Measurements from ENCODE around the gene CCT2.
"Not testable (repeated sequence)": the region's sequence is repeated elsewhere in the genome, so short reads cannot be mapped to it uniquely, and the experiment has no call there.

CCT2 gene

DNA sequence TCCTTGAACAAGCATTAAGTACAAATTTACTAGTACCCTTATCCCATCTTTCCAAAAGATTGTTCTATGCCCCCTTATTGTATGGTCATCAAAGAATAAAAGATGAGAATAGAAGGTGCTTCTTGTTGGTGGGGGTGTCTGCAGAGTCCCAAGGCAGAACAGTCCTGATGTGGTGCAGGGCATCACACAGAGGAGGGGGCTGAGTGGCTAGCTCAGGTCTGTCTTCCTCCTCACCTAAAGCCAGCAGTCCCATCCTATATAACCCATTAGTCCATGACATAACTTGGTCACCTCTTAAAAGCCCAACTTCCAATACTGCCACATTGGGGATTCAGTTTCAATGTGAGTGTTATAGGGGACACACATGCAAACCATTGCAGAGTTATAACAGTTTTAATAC is 15.5 kb downstream of the CCT2 start:
- TF ChIP-seq CTCF (IDR thresholded peaks at IDR 0.05; ENCODE audit: low read depth, low read length) (no peak), MAX (IDR thresholded peaks at IDR 0.05; ENCODE audit: low read depth, low read length) (no peak), POLR2A (IDR thresholded peaks at IDR 0.05; ENCODE audit: extremely low read depth, insufficient read length) (no peak), MYC (IDR thresholded peaks at IDR 0.05; ENCODE audit: low read depth, low read length) (no peak)
- DNase-seq (ENCODE audit: low read depth) = no peak
- H3K4me3 ChIP-seq (ENCODE audit: low read depth, low read length) = no peak overlapping the region

DNA sequence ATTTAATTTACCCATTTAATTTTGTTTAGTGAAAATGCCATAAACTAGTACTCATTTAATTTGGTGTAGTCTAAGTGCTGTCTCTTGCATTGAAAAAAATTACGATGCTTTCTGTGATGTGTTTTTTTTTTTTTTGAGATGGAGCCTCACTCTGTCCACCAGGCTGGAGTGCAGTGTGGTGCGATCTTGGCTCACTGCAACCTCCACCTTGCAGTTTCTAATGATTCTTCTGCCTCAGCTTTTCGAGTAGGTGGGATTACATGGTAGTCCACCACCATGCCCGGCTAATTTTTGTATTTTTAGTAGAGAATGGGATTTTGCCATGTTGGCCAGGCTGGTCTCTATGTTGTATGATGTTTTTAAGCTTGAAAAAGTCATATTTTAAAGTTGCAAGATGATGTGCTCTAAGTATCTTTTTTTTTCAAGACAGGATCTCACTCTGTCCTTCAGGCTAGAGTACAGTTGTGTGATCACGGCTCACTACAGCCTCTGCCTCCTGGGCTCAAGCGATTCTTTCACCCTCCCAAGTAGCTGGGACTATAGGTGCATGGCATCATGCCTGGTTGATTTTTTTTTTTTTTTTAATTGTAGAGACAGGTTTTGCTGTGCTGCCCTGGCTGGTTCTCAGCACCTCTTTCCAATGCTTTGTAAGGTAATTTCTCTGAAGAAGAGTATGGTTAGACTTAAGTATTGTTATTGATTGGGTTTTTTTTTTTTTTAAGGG is 16.9 kb downstream of the CCT2 start:
- no peak for DNase-seq (ENCODE audit: low read depth)
- TF ChIP-seq POLR2A (IDR thresholded peaks at IDR 0.05; ENCODE audit: extremely low read depth, insufficient read length) = no peak
- H3K4me3 ChIP-seq (ENCODE audit: low read depth, low read length) = no peak overlapping the region

GRCh38 chr12:69602954-69603353 is 17.7 kb downstream of the CCT2 start:
- DNase-seq (ENCODE audit: low read depth) = no peak
- H3K4me3 ChIP-seq (ENCODE audit: low read depth, low read length) = no peak overlapping the region
- TF ChIP-seq POLR2A (IDR thresholded peaks at IDR 0.05; ENCODE audit: extremely low read depth, insufficient read length) (no peak), CTCF (IDR thresholded peaks at IDR 0.05; ENCODE audit: low read depth, low read length) (peak; percentile 3), MYC (IDR thresholded peaks at IDR 0.05; ENCODE audit: low read depth, low read length) (no peak), MAX (IDR thresholded peaks at IDR 0.05; ENCODE audit: low read depth, low read length) (no peak)

DNA sequence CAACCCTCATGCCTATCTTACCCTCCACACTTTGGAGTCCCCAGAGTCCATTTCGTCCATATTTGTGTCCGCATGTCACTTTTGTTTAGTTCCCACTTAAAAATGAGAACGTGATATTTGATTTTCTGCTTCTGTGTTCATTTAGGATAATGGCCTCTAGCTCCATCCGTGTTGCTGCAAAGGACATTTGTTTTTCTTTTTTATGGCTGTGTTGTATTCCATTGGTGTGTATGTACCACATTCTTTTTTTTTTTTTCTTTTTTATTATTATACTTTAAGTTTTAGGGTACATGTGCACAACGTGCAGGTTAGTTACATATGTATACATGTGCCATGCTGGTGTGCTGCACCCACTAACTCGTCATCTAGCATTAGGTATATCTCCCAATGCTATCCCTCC is 18.3 kb downstream of the CCT2 start:
- H3K4me3 ChIP-seq (ENCODE audit: low read depth, low read length); DNase-seq (ENCODE audit: low read depth): not testable (repeated sequence)

DNA sequence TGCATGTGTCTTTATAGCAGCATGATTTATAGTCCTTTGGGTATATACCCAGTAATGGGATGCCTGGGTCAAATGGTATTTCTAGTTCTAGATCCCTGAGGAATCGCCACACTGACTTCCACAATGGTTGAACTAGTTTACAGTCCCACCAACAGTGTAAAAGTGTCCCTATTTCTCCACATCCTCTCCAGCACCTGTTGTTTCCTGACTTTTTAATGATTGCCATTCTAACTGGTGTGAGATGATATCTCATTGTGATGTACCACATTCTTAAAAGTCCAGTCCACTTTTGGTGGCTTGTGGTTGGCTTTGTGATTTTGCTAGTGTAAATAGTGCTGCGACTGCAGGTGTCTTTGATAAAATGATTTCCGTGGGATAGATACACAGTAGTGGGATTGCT is 19.0 kb downstream of the CCT2 start:
- DNase-seq (ENCODE audit: low read depth); H3K4me3 ChIP-seq (ENCODE audit: low read depth, low read length): not testable (repeated sequence)

DNA sequence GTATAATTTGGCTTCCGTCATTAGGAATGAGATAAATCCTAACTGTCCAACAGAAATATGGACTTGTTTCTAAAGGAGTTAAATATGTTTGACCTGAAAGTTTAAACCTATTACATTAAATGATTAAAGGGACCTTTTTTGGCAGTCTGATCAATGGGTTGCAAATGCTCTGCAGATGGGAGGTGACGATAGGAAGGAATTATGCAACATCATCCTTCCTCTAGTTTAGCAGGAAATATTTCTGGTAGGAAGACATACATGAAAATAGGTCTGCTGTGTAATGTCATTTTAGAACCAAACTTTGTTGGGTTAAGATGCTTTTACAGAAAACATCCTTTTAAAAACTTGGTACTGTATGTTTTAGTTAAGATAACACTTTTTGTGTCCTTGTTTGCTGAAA is 22.9 kb downstream of the CCT2 start:
- H3K4me3 ChIP-seq (ENCODE audit: low read depth, low read length) = no peak overlapping the region
- no peak for DNase-seq (ENCODE audit: low read depth)
- no peak for TF ChIP-seq POLR2A (IDR thresholded peaks at IDR 0.05; ENCODE audit: extremely low read depth, insufficient read length)
- TF ChIP-seq MAX (IDR thresholded peaks at IDR 0.05; ENCODE audit: low read depth, low read length) = no peak
- TF ChIP-seq CTCF (IDR thresholded peaks at IDR 0.05; ENCODE audit: low read depth, low read length) = no peak
- TF ChIP-seq MYC (IDR thresholded peaks at IDR 0.05; ENCODE audit: low read depth, low read length) = no peak

GRCh38 chr12:69610126-69610525 is 24.9 kb downstream of the CCT2 start:
- DNase-seq (ENCODE audit: low read depth) = no peak
- H3K4me3 ChIP-seq (ENCODE audit: low read depth, low read length) = no peak overlapping the region
- TF ChIP-seq MAX (IDR thresholded peaks at IDR 0.05; ENCODE audit: low read depth, low read length) (no peak), POLR2A (IDR thresholded peaks at IDR 0.05; ENCODE audit: extremely low read depth, insufficient read length) (no peak), CTCF (IDR thresholded peaks at IDR 0.05; ENCODE audit: low read depth, low read length) (no peak), MYC (IDR thresholded peaks at IDR 0.05; ENCODE audit: low read depth, low read length) (no peak)

Data from NB4 (cell line).